H1 (cell line): ENCODE data around the gene RAD23B. TPM values are rescaled to one million over a fixed set of nuclear protein-coding genes. Genes with fewer than 3 reads are reported as not detected.

Source experiments
- CTCF ChIA-PET: fragments of 300-600 bp; sonication (Branson Sonifier 250); formaldehyde crosslinking; loops from one replicate; lab custom pipeline; 2021; ENCODE audit not compliant: partially characterized antibody; lab: Charles Lee
- POLR2A ChIA-PET: fragments of 300-600 bp; sonication (Branson Sonifier 250); formaldehyde crosslinking; loops from one replicate; lab custom pipeline; 2021; ENCODE audit warnings: inconsistent platforms; ENCODE audit not compliant: partially characterized antibody; lab: Charles Lee
- DNase-seq, 2 experiments: peaks; one replicate each; pipeline versions ENCODE4 v3.0.0 to v3.0.0-alpha.2; 2010 to 2022; ENCODE audit warnings: low spot score in 2 of 2, low read depth in 1 of 2, mixed read lengths in 1 of 2
- FAIRE-seq: peaks from 2 replicates; lab custom pipeline; 2011; peaks lifted over from hg19 to GRCh38; lab: Jason Lieb, UNC
- H2AFZ ChIP-seq: 2 replicates; pipeline ENCODE4 v1.8.1; 2012; ENCODE audit warnings: low read length, inconsistent platforms
- H2AK5ac ChIP-seq: 2 replicates; pipeline ENCODE4 v1.6.1; 2013; ENCODE audit warnings: low read depth, low read length
- H2BK120ac ChIP-seq: replicated peaks from 2 replicates; pipeline ENCODE3; 2013; ENCODE audit warnings: low read depth, low read length, inconsistent platforms
- H2BK12ac ChIP-seq: 2 replicates; pipeline ENCODE4 v1.6.1; 2013; ENCODE audit warnings: low read depth, low read length
- H2BK15ac ChIP-seq: 2 replicates; pipeline ENCODE4 v1.6.1; 2013; ENCODE audit warnings: low read length
- H2BK20ac ChIP-seq: 2 replicates; pipeline ENCODE4 v1.6.1; 2013; ENCODE audit warnings: low read length
- H2BK5ac ChIP-seq: 2 replicates; pipeline ENCODE4 v1.6.1; 2013; ENCODE audit warnings: low read depth, low read length
- H3K14ac ChIP-seq: 2 replicates; pipeline ENCODE4 v1.6.1; 2013; ENCODE audit warnings: inconsistent platforms; ENCODE audit not compliant: insufficient read length
- H3K18ac ChIP-seq: 2 replicates; pipeline ENCODE4 v1.6.1; 2013; ENCODE audit warnings: low read length; ENCODE audit errors: extremely low read depth
- H3K23ac ChIP-seq: 2 replicates; pipeline ENCODE4 v1.6.1; 2013; ENCODE audit warnings: inconsistent platforms; ENCODE audit not compliant: insufficient read length
- H3K23me2 ChIP-seq: 2 replicates; pipeline ENCODE4 v1.6.1; 2013; ENCODE audit warnings: low read depth, low read length
- H3K27ac ChIP-seq: 2 replicates; pipeline ENCODE4 v1.6.1; 2011; ENCODE audit warnings: low read depth, low read length, inconsistent platforms
- H3K27me3 ChIP-seq, 4 experiments: replicated peaks in 1 of 4; 1 replicate in 1 of 4; 2 replicates in 3 of 4; pipeline versions ENCODE4 v1.6.1 to v1.8.1; 2011 to 2013; ENCODE audit warnings: low read length in 3 of 4, mild to moderate bottlenecking in 3 of 4, inconsistent platforms in 2 of 4, mixed read lengths in 2 of 4, moderate library complexity in 1 of 4; ENCODE audit not compliant: control insufficient read depth in 3 of 4, insufficient read depth in 3 of 4; ENCODE audit errors: extremely low read depth in 1 of 4
- H3K36me3 ChIP-seq, 4 experiments: 2 replicates each; pipeline versions ENCODE4 v1.6.1 to v1.8.1; 2011 to 2013; ENCODE audit warnings: mild to moderate bottlenecking in 4 of 4, low read length in 3 of 4, moderate library complexity in 2 of 4, control low read depth in 1 of 4, inconsistent platforms in 1 of 4; ENCODE audit not compliant: insufficient read depth in 4 of 4, control insufficient read depth in 2 of 4
- H3K4ac ChIP-seq: replicated peaks from 2 replicates; pipeline ENCODE3; 2013; ENCODE audit warnings: low read length, low read depth, mixed read lengths, inconsistent platforms; ENCODE audit not compliant: insufficient read length
- H3K4me1 ChIP-seq, 4 experiments: replicated peaks in 1 of 4; 1 replicate in 1 of 4; 2 replicates in 3 of 4; pipeline versions ENCODE4 v1.6.1 to v1.8.1; 2011 to 2013; ENCODE audit warnings: low read length in 3 of 4, inconsistent platforms in 2 of 4, mixed read lengths in 1 of 4; ENCODE audit not compliant: insufficient read depth in 4 of 4, control insufficient read depth in 3 of 4
- H3K4me2 ChIP-seq, 2 experiments: 2 replicates each; pipeline versions ENCODE4 v1.6.1 to v1.8.1; 2011 to 2013; ENCODE audit warnings: low read depth in 2 of 2, low read length in 2 of 2, control low read depth in 1 of 2, inconsistent platforms in 1 of 2, mild to moderate bottlenecking in 1 of 2; ENCODE audit not compliant: insufficient read depth in 1 of 2
- H3K4me3 ChIP-seq, 4 experiments: fragments of 200-600, 300-600 bp in 1 of 4; sonication (generic), shearing (Covaris generic), sonication (Bioruptor Twin) in 1 of 4; 2 replicates each; pipeline versions ENCODE4 v1.5.1 to v1.8.1; 2011 to 2016; ENCODE audit warnings: low read length in 4 of 4, low read depth in 3 of 4, control low read depth in 2 of 4, inconsistent platforms in 2 of 4, mild to moderate bottlenecking in 2 of 4, mixed read lengths in 1 of 4, moderate library complexity in 1 of 4; ENCODE audit not compliant: insufficient read depth in 2 of 4; ENCODE audit errors: extremely low read depth in 1 of 4
- H3K56ac ChIP-seq: replicated peaks from 2 replicates; pipeline ENCODE3; 2013; ENCODE audit warnings: low read depth, mild to moderate bottlenecking, mixed read lengths, low read length, inconsistent platforms; ENCODE audit not compliant: insufficient read length
- H3K79me1 ChIP-seq: 2 replicates; pipeline ENCODE4 v1.6.1; 2013; ENCODE audit warnings: low read depth, low read length, control low read depth
- H3K79me2 ChIP-seq, 2 experiments: 2 replicates each; pipeline versions ENCODE4 v1.6.1 to v1.8.1; 2012 to 2013; ENCODE audit warnings: low read length in 2 of 2, mild to moderate bottlenecking in 2 of 2, inconsistent platforms in 1 of 2; ENCODE audit not compliant: insufficient read depth in 2 of 2, control insufficient read depth in 1 of 2
- H3K9ac ChIP-seq, 4 experiments: replicated peaks in 1 of 4; 1 replicate in 1 of 4; 2 replicates in 3 of 4; pipeline versions ENCODE4 v1.6.1 to v1.8.1; 2011 to 2013; ENCODE audit warnings: low read depth in 3 of 4, low read length in 3 of 4, control low read depth in 2 of 4, mild to moderate bottlenecking in 2 of 4, moderate library complexity in 2 of 4, inconsistent platforms in 1 of 4; ENCODE audit errors: extremely low read depth in 1 of 4
- H3K9me3 ChIP-seq, 2 experiments: 2 replicates each; pipeline versions ENCODE4 v1.6.1 to v1.8.1; 2012 to 2013; ENCODE audit warnings: mild to moderate bottlenecking in 2 of 2, moderate library complexity in 2 of 2, control low read depth in 1 of 2, inconsistent platforms in 1 of 2, low read depth in 1 of 2, low read length in 1 of 2, mixed read lengths in 1 of 2; ENCODE audit not compliant: insufficient read depth in 2 of 2
- H4K20me1 ChIP-seq, 2 experiments: replicated peaks in 1 of 2; 2 replicates each; pipeline versions ENCODE3 to v1.8.1; 2011 to 2013; ENCODE audit warnings: inconsistent platforms in 2 of 2, low read length in 2 of 2, mild to moderate bottlenecking in 1 of 2; ENCODE audit not compliant: insufficient read depth in 2 of 2, control insufficient read depth in 1 of 2
- H4K5ac ChIP-seq: 2 replicates; pipeline ENCODE4 v1.6.1; 2013; ENCODE audit warnings: low read length, low read depth, mixed read lengths, inconsistent platforms; ENCODE audit not compliant: insufficient read length
- H4K8ac ChIP-seq: 2 replicates; pipeline ENCODE4 v1.8.0; 2013; ENCODE audit warnings: mild to moderate bottlenecking, moderate library complexity, low read length, inconsistent platforms; ENCODE audit not compliant: insufficient read depth; ENCODE audit errors: extremely low read depth
- H4K91ac ChIP-seq: replicated peaks from 2 replicates; pipeline ENCODE3; 2013; ENCODE audit warnings: low read length, mixed read lengths, inconsistent platforms; ENCODE audit not compliant: insufficient read length
- ASH2L ChIP-seq: fragments of 200-600, 300-600 bp; sonication (generic); IDR thresholded peaks from one replicate; pipeline ENCODE4 v1.7.1; 2017; ENCODE audit warnings: low read length
- JUND ChIP-seq: IDR thresholded peaks from 2 replicates; pipeline ENCODE4 v1.6.1; 2011; ENCODE audit warnings: mild to moderate bottlenecking, improper control_type of control experiment, low read length
- POLR2A ChIP-seq, 2 experiments: IDR thresholded peaks; 1 replicate in 1 of 2; 2 replicates in 1 of 2; pipeline ENCODE4 v1.6.1; 2011; ENCODE audit warnings: low read depth in 2 of 2, low read length in 2 of 2, mild to moderate bottlenecking in 2 of 2; ENCODE audit errors: control extremely low read depth in 1 of 2
- POU5F1 ChIP-seq: IDR thresholded peaks from 2 replicates; pipeline ENCODE4 v1.6.1; 2011; ENCODE audit warnings: low read depth, mild to moderate bottlenecking, low read length, moderate library complexity
- TAF7 ChIP-seq: optimal IDR thresholded peaks from 2 replicates; pipeline ENCODE3; 2011; ENCODE audit warnings: low read depth, mild to moderate bottlenecking, inconsistent platforms, low read length, moderate library complexity, borderline replicate concordance
- WGBS, 2 experiments: shearing (Covaris generic) in 1 of 2; methylation state at CpG; one replicate each; pipeline versions ENCODE4 v1.1.6 to v1.1.7; 2013 to 2015; ENCODE audit warnings: low lambda C conversion rate in 2 of 2, mixed read lengths in 2 of 2, inconsistent platforms in 1 of 2, low coverage in 1 of 2, missing lambda C conversion rate in 1 of 2; ENCODE audit not compliant: insufficient replicate concordance in 2 of 2, insufficient coverage in 1 of 2, insufficient read length in 1 of 2; ENCODE audit errors: extremely low coverage in 1 of 2, missing lambda C conversion rate in 1 of 2; 5-methylcytosine and 5-hydroxymethylcytosine counted together
- polyA plus RNA-seq, 7 experiments: library from polyadenylated mRNA; depleted of rRNA in 3 of 7; stranded (reverse) in 5 of 7; unstranded in 2 of 7; fragments of >200 nt in 5 of 7; fragments of 200-250 nt in 2 of 7; gene quantifications; 1 replicate in 5 of 7; 2 replicates in 1 of 7; 4 replicates in 1 of 7; pipeline versions ENCODE4 v1.2.1 to v1.2.3, GENCODE V29; 2011 to 2013; ENCODE audit warnings: missing spikeins in 2 of 7, mixed read lengths in 2 of 7
- total RNA-seq: library from RNA; stranded (reverse); fragmentation: NEBNext Ultra II Directional; extraction: Animal tissue kit (Norgen Biotek cat#: 25700); gene quantifications from 2 replicates; pipeline ENCODE4 v1.2.1, GENCODE V29; 2021
- TF ChIP-seq, protein P1 (sequence below): IDR thresholded peaks from 2 replicates; pipeline ENCODE4 v1.6.1; 2012; ENCODE audit warnings: low read length, inconsistent platforms

Gene RAD23B
- total and polyA plus RNA-seq, 2 of the 8 experiments (the other 6 are each of a cell fraction or from before 2014, with no cell fraction given): 97.1 to 165 TPM

DNA sequence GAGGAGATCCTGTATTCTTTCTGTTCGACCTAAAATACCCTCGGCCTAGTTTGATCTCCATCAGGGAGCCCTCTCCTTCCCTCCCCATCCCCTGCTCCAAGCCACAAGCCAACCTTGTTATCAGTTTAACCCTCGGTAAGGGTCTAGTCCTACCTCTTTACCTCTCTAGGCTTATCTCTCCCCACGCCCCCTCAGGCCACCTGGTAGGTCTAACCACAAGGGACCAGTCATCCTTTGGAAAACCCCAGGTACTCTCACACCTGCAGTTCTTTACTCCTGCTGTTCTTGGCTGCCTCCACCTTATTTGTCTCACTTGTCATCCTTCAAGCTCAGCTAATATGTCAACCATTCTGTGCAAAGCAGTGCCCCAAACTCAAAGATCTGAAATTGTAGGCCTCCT, 78.7 kb downstream of the RAD23B start:
- H3K9ac ChIP-seq: no peak overlapping the region
- CTCF ChIA-PET: interaction anchor here (1.3 kb wide), 1 partner anchor 21 kb away, joined by 4 read pairs; no protein-coding TSS in a partner anchor
- no peaks in the 10 kb centered on the region for H3K27me3 ChIP-seq
- no peak overlapping the region for H4K5ac ChIP-seq
- H3K23ac ChIP-seq: no peak overlapping the region
- no peaks in the 10 kb centered on the region for H4K20me1 ChIP-seq
- no peaks in the 10 kb centered on the region for H3K79me1 ChIP-seq
- DNase-seq (no peak), FAIRE-seq (no peak)
- no peak overlapping the region for H2BK15ac ChIP-seq
- no peak overlapping the region for H2BK5ac ChIP-seq
- H3K27ac ChIP-seq: no peak overlapping the region
- POLR2A ChIA-PET: interaction anchor here (1.4 kb wide), 1 partner anchor 78 kb away, joined by 3 read pairs; no protein-coding TSS in a partner anchor
- H3K4me2 ChIP-seq: no peak overlapping the region
- H3K79me2 ChIP-seq: no peaks in the 10 kb centered on the region
- no peak overlapping the region for H2BK20ac ChIP-seq
- H3K4ac ChIP-seq: no peak overlapping the region
- no peak overlapping the region for H3K4me3 ChIP-seq
- H2BK120ac ChIP-seq: no peak overlapping the region
- WGBS, 2 experiments: 91% methylated on average over 4 of the region's 4 CpGs; no CpG with 5 or more reads in 1 of the 2 experiments
- no peak overlapping the region for H2AFZ ChIP-seq
- H3K36me3 ChIP-seq: no peaks in the 10 kb centered on the region
- H2BK12ac ChIP-seq: no peak overlapping the region
- no peaks in the 10 kb centered on the region for H3K9me3 ChIP-seq
- no peak overlapping the region for H4K91ac ChIP-seq
- no peaks in the 10 kb centered on the region; a peak in 1 of 7 replicates for H3K4me1 ChIP-seq
- no peak overlapping the region for H3K18ac ChIP-seq
- H3K23me2 ChIP-seq: no peaks in the 10 kb centered on the region
- H3K56ac ChIP-seq: no peak overlapping the region
- H4K8ac ChIP-seq: no peak overlapping the region
- no peak overlapping the region for H3K14ac ChIP-seq
- H2AK5ac ChIP-seq: no peak overlapping the region
- TF ChIP-seq JUND (no peak), POU5F1 (no peak), POLR2A (IDR thresholded peaks at IDR 0.05; ENCODE audit: control extremely low read depth in 1 of 2, low read depth in 2 of 2, low read length in 2 of 2) (no peak), ASH2L (no peak), TAF7 (no peak)
- TF ChIP-seq, protein P1, sequence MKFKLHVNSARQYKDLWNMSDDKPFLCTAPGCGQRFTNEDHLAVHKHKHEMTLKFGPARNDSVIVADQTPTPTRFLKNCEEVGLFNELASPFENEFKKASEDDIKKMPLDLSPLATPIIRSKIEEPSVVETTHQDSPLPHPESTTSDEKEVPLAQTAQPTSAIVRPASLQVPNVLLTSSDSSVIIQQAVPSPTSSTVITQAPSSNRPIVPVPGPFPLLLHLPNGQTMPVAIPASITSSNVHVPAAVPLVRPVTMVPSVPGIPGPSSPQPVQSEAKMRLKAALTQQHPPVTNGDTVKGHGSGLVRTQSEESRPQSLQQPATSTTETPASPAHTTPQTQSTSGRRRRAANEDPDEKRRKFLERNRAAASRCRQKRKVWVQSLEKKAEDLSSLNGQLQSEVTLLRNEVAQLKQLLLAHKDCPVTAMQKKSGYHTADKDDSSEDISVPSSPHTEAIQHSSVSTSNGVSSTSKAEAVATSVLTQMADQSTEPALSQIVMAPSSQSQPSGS: no peak
